NCI-H82 treated with DMSO at 0.1 percent for 48 hours (cell line): ENCODE data around the gene CTNNA3.

Experiments used
- DNase-seq: peaks from one replicate; lab custom pipeline; 2025; ENCODE audit not compliant: unreplicated experiment; lab: John Stamatoyannopoulos, UW

CTNNA3 gene

DNA sequence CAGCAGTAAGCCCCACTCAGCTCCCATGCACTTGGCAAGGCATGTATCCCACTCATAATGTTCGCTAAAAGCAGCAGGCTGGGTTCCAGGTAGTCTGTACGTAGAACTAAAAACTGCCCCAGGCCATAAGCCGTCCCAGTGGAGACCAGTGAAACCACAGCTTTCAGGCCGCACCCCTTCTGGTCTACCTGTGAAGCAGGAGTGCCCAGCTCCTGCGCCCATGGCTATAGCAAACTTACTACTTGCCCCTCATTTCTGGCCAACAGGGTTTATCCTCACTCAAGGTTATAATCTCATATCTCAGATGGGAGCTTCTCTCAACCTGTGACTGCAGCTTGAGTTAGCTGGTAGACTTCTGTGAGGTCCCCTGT lies 1108.3 kb downstream of the CTNNA3 start:
- no peak for DNase-seq

GRCh38 chr10:66586897-66587679 lies 1108.9 kb downstream of the CTNNA3 start:
- no peak for DNase-seq

GRCh38 chr10:66586073-66586472 lies 1109.9 kb downstream of the CTNNA3 start:
- DNase-seq, result no peak

DNA sequence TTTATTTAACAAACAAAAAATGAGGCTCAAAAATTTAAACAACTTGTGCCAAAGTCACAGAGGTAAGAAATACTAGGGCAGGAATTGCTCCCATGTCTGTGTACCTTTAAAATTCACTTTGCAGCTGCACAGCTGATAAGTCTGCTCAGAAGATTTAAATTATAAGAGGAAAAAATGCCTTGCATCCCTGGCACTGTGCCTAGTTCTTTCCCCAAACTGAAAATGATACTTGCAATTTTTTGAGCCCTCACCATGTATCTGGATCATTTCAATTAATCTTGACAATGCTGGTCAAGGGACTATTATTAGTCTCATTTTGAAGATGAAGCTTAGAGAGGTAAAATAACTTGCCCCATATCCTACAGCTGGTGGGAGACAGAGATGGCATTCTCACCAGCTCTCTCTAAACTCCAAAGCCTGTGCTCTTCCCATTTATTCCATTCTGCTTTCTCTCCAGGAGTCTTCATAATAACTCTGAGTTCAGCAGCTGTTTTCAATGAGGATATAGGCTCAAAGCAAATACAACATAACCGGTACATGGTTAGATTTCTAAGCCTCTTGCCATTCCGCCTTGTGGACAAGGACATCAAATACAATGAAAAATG lies 1120.6 kb downstream of the CTNNA3 start:
- no peak for DNase-seq

DNA sequence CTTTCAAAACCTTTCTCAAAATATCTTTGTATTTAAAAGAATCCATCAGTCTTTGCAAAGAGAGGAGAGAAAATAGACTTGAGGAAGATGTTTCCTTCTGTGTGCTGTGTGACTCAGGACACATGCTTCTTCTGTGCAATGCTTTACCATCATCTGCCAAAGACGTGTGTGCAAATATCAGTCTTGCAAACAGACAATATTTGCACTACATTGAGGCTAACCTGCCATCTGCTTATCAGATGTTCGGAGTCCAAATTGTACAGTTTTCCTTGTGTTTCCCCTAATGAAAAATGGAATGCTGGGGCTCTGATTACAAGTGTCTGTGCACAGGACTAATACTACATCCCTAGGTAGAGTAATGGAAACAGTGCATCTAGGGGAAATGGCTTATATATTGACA lies 1123.3 kb downstream of the CTNNA3 start:
- DNase-seq, result no peak

- no peak for DNase-seq
Observed at GRCh38 chr10:66565999-66566398, 1130.0 kb downstream of the CTNNA3 start.

DNA sequence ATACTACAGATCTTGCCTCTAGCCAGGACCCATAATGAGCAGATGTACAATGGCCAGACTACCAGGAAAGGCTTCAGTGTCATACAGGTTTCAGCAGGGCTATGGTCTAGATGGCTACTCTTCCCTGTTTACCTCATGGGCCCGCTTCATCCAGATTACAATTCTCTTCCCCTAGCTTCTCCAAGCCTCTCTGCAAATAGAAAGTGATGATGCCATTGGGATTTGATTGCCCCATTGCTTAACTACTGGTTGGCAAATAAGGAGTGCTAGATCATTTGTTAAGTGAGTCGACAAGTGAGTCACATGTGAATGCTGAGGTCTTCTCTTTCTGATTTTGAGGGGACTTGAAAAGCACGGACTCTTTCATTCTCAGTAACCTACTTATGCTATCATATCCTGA lies 1131.7 kb downstream of the CTNNA3 start:
- no peak for DNase-seq

DNA sequence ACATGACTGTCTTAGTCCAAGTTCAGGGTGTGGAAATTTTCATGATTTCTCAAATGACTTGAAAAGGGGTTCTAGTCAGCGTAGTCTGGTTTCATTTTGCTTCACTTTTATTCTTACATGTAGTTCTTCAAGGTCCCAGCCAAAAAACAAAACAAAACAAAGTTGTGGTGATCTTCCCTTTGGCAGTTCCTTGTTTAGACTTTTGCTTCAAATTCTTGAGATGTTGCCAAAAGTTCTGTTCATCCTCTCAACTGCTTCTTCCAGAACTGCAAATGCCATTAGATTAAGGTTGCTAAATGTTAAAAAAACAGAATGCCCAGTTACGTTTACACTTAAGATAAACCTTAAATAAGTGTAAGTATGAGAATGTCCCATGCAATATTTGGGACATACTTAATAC lies 1140.9 kb downstream of the CTNNA3 start:
- no peak for DNase-seq

DNA sequence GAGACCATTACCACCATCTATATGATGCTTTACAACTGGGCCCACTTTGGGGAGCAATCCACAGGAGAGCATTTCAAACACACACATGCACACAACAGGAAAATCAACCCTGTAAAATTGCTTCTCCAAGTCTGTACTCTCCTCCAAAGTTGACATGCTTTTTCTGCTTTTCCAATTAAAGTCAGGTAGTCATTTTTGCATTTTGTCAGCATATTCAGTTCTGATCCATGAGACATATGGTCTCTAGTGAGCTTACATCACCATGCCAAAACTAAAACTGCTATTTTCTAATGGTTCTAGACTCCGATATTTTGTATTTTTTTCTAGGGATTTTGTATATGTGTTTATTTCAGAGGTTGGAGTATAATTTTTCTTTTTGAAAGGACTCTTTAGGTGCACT lies 1143.7 kb downstream of the CTNNA3 start:
- DNase-seq, result no peak

GRCh38 chr10:66550351-66550750 lies 1145.6 kb downstream of the CTNNA3 start:
- DNase-seq, result no peak

GRCh38 chr10:66538908-66539307 lies 1157.1 kb downstream of the CTNNA3 start:
- DNase-seq, result no peak

GRCh38 chr10:66538371-66538770 lies 1157.6 kb downstream of the CTNNA3 start:
- no peak for DNase-seq

DNA sequence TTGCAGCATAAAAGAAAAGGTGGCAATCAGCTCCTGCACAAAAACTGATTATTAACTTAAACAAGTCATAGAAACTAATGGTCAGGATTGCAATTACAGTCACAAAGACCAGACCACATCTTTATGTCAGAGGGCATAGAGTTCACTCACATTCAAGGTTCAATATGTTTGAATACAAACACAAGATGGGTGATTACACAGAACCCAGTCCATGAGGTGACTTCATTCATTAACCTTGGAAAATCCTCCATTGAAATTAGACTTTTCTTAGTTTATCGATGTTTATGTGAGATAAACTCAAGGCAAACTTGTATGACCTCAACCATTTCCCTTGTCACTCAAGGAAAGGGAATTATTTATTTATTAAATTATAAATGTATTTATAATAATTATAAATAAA lies 1158.8 kb downstream of the CTNNA3 start:
- DNase-seq, result no peak

GRCh38 chr10:66535439-66535838 lies 1160.6 kb downstream of the CTNNA3 start:
- no peak for DNase-seq

- DNase-seq, result no peak
Observed at GRCh38 chr10:66534866-66535265, 1161.1 kb downstream of the CTNNA3 start.

- no peak for DNase-seq
Observed at GRCh38 chr10:66521506-66521905, 1174.5 kb downstream of the CTNNA3 start.

- DNase-seq, result no peak
Observed at GRCh38 chr10:66519616-66520015, 1176.4 kb downstream of the CTNNA3 start.

DNA sequence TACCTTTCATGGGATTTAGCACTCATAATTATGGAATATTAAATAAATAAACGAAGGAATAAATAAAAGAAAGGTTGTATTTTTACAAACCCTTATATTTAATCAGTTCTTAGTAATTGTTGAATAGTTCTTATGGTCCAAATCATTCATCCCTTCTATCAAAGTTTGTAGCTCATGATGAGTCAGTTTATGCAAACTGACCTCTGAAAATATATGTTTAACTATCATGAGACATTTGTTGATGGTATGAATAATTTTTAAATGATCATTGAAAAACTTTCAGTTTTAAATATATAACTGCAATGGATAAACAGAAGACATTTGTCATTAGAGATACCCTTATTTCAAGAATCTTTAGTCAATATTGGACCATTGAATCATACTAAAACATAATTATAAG lies 1181.3 kb downstream of the CTNNA3 start:
- DNase-seq, result no peak

GRCh38 chr10:66513504-66513903 lies 1182.5 kb downstream of the CTNNA3 start:
- DNase-seq, result no peak

DNA sequence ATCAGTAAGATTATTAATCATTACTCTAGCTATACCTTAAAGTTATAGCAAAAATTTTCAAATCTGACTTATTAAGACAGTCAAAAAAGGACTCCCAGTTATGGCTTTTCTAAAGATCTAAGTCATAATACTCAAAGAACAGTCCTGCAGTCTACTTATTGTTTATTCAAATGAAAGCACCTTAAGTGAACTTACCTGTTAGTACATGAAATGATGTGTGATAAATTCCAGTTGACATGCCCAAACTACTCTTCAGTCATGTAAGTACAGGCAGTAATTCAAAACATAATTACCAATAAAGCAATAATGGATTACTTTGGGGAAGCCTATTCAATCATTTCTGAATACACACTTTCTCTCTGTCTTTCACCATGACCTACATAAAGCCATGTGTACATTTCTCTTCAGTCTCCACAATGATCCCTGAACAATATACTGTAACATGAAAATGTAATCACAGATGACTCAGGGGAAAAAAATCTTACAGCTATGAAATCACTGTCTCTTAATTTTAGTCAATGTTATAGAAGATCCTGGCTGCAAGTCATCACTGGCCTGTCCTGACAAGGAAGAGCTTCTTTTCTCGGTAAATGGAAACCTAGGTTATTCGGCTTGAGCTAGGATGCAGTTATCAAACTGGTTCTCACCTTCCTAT lies 1190.9 kb downstream of the CTNNA3 start:
- DNase-seq, result no peak

GRCh38 chr10:66501356-66501755 lies 1194.6 kb downstream of the CTNNA3 start:
- DNase-seq, result no peak

DNA sequence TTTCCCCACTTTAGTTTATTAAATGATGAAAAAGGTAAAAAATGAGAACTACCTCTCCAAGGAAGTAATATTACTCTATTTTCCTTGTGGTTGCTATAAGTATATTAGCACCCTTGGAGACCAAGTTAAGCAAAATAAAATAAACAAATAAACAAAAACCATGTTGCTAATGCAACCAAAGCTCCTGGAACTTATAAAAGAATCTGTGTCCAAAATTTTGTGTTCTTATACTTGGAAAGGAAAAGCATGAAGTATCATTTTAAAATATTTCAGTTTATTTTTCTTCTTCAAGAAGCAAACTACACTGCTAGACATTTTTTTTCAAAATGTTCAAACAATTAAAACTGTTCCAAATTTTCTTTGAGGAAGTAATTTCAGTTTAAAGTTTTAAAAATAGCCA lies 1212.0 kb downstream of the CTNNA3 start:
- no peak for DNase-seq
